ENCODE results near the gene DDX49. TPM values are rescaled to one million over a fixed set of nuclear protein-coding genes. Genes with fewer than 3 reads are reported as not detected.
"Not testable (repeated sequence)": the region's sequence is repeated elsewhere in the genome, so short reads cannot be mapped to it uniquely, and the experiment has no call there.

DDX49 gene
- total and polyA plus RNA-seq, 4 donors = 13.2 to 36.1 (median 29.2) TPM

DNA sequence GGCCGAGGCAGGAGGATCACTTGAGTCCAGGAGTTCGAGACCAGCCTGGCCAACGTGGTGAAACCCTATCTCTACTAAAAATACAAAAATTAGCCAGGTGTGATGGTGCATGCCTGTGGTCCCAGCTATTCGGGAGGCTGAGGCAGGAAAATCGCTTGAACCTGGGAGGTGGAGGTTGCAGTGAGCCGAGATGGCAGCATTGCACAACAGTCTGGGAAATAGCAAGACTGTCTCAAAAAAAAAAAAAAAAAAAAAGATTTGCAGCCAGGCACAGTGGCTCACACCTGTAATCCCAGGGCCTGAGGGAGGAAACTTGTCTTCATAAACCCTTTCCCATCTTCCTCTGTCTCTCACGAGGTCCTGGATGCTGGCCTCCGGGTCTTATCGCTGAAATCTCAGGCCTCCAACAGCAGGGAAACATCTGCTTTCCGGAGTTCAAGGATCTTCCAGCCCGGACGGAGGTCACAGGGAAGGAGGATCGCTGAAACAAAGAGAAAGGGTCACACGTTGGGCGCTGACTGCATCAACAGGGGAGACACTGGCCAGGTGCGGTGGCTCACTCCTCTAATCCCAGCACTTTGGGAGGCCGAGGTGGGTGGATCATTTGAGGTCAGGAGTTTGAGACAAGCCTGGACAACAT is 33.0 kb downstream of the DDX49 start:
- DNase-seq (ENCODE audit: low spot score); H3K9ac ChIP-seq (ENCODE audit: low read depth in 1 of 2, low read length in 2 of 2): not testable (repeated sequence)
- 60% methylated on average over 17 of the region's 17 CpGs for WGBS

GRCh38 chr19:18954094-18954493 is 34.6 kb downstream of the DDX49 start:
- 85% methylated on average over 3 of the region's 3 CpGs for WGBS
- no peaks in the 10 kb centered on the region for H3K27me3 ChIP-seq (ENCODE audit: control insufficient read depth in 4 of 4, insufficient read depth in 4 of 4, low read length in 3 of 4)
- no peak for TF ChIP-seq HNF4A (conservative IDR thresholded peaks at IDR 0.05)
- TF ChIP-seq RAD21 (IDR thresholded peaks at IDR 0.05) = no peak
- no peak for TF ChIP-seq JUND (IDR thresholded peaks at IDR 0.05)
- TF ChIP-seq SP1 (IDR thresholded peaks at IDR 0.05) = no peak
- TF ChIP-seq ATF3 (IDR thresholded peaks at IDR 0.05) = no peak
- TF ChIP-seq NR2F2 (IDR thresholded peaks at IDR 0.05) = no peak
- no peak for TF ChIP-seq FOXA1 (IDR thresholded peaks at IDR 0.05)
- no peak for TF ChIP-seq RXRA (IDR thresholded peaks at IDR 0.05)
- no peak for TF ChIP-seq GABPA (IDR thresholded peaks at IDR 0.05 in 1 of 2, conservative IDR thresholded peaks at IDR 0.05 in 1 of 2)
- TF ChIP-seq HNF4G (IDR thresholded peaks at IDR 0.05) = no peak
- TF ChIP-seq, protein P1, sequence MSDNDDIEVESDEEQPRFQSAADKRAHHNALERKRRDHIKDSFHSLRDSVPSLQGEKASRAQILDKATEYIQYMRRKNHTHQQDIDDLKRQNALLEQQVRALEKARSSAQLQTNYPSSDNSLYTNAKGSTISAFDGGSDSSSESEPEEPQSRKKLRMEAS (IDR thresholded peaks at IDR 0.05) = no peak
- TF ChIP-seq ZBTB33 (IDR thresholded peaks at IDR 0.05) = no peak
- H3K36me3 ChIP-seq (ENCODE audit: control insufficient read depth in 4 of 4, insufficient read depth in 3 of 4, low read depth in 1 of 4, low read length in 3 of 4) = no peaks in the 10 kb centered on the region
- H3K9me3 ChIP-seq (ENCODE audit: control insufficient read depth in 4 of 4, low read length in 3 of 4) = no peaks in the 10 kb centered on the region
- H3K27ac ChIP-seq (ENCODE audit: low read depth in 1 of 2, low read length in 2 of 2) = no peak overlapping the region
- H3K4me3 ChIP-seq (ENCODE audit: low read depth in 1 of 3, low read length in 3 of 3) = no peak overlapping the region
- H3K4me1 ChIP-seq (ENCODE audit: control insufficient read depth in 4 of 4, insufficient read depth in 4 of 4, low read length in 3 of 4) = no peaks in the 10 kb centered on the region
- no peak for DNase-seq (ENCODE audit: low spot score)
- no peak overlapping the region for H3K9ac ChIP-seq (ENCODE audit: low read depth in 1 of 2, low read length in 2 of 2)

More for the DNA sequence above, 33.0 kb downstream of the DDX49 start:
- H3K9me3 ChIP-seq (ENCODE audit: control insufficient read depth in 4 of 4, low read length in 3 of 4); H3K4me3 ChIP-seq (ENCODE audit: low read depth in 1 of 3, low read length in 3 of 3); H3K27me3 ChIP-seq (ENCODE audit: control insufficient read depth in 4 of 4, insufficient read depth in 4 of 4, low read length in 3 of 4); H3K4me1 ChIP-seq (ENCODE audit: control insufficient read depth in 4 of 4, insufficient read depth in 4 of 4, low read length in 3 of 4); H3K27ac ChIP-seq (ENCODE audit: low read depth in 1 of 2, low read length in 2 of 2); H3K36me3 ChIP-seq (ENCODE audit: control insufficient read depth in 4 of 4, insufficient read depth in 3 of 4, low read depth in 1 of 4, low read length in 3 of 4): not testable (repeated sequence)
- TF ChIP-seq NR2F2 (IDR thresholded peaks at IDR 0.05) = peak; percentile 66

DNA sequence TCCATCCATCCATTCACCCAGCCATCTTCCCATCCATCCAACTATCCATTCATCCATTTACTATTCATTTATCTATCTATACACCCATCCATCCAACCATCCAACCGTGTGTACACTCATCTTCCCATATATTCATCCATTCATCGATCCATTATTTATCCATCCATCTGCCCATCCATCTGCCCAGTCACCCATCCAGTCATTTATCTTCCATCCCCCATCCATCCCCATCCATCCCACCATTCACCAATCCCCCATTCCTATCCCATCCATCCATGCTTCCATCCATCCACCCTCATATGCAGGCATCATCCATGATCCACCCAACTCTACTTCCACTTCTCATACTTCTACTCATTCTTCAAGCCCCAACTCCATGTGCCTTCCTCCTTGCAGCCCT is 35.5 kb downstream of the DDX49 start:
- WGBS = 93% methylated on average over 2 of the region's 2 CpGs
- H3K4me1 ChIP-seq (ENCODE audit: control insufficient read depth in 4 of 4, insufficient read depth in 4 of 4, low read length in 3 of 4) = no peaks in the 10 kb centered on the region
- H3K9me3 ChIP-seq (ENCODE audit: control insufficient read depth in 4 of 4, low read length in 3 of 4) = no peaks in the 10 kb centered on the region
- H3K27me3 ChIP-seq (ENCODE audit: control insufficient read depth in 4 of 4, insufficient read depth in 4 of 4, low read length in 3 of 4) = no peaks in the 10 kb centered on the region
- H3K9ac ChIP-seq (ENCODE audit: low read depth in 1 of 2, low read length in 2 of 2) = no peak overlapping the region
- no peaks in the 10 kb centered on the region for H3K36me3 ChIP-seq (ENCODE audit: control insufficient read depth in 4 of 4, insufficient read depth in 3 of 4, low read depth in 1 of 4, low read length in 3 of 4)
- H3K4me3 ChIP-seq (ENCODE audit: low read depth in 1 of 3, low read length in 3 of 3) = no peak overlapping the region
- TF ChIP-seq, protein P2, sequence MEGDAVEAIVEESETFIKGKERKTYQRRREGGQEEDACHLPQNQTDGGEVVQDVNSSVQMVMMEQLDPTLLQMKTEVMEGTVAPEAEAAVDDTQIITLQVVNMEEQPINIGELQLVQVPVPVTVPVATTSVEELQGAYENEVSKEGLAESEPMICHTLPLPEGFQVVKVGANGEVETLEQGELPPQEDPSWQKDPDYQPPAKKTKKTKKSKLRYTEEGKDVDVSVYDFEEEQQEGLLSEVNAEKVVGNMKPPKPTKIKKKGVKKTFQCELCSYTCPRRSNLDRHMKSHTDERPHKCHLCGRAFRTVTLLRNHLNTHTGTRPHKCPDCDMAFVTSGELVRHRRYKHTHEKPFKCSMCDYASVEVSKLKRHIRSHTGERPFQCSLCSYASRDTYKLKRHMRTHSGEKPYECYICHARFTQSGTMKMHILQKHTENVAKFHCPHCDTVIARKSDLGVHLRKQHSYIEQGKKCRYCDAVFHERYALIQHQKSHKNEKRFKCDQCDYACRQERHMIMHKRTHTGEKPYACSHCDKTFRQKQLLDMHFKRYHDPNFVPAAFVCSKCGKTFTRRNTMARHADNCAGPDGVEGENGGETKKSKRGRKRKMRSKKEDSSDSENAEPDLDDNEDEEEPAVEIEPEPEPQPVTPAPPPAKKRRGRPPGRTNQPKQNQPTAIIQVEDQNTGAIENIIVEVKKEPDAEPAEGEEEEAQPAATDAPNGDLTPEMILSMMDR (IDR thresholded peaks at IDR 0.05; ENCODE audit: low read depth, low read length, missing input control) = no peak
- no peak for TF ChIP-seq TAF1 (conservative IDR thresholded peaks at IDR 0.05)
- TF ChIP-seq FOXA2 (IDR thresholded peaks at IDR 0.05) = no peak
- H3K27ac ChIP-seq (ENCODE audit: low read depth in 1 of 2, low read length in 2 of 2) = no peak overlapping the region
- no peak for DNase-seq (ENCODE audit: low spot score)
